HG03139 (cell line): ENCODE results near the gene RAVER1.
"Not testable (repeated sequence)": the region's sequence is repeated elsewhere in the genome, so short reads cannot be mapped to it uniquely, and the experiment has no call there.

Experiments used
- ATAC-seq: cut with Tn5 transposase; IDR thresholded peaks from one replicate; pipeline ENCODE4 v1.9.1; 2021; ENCODE audit not compliant: unreplicated experiment

RAVER1 gene

DNA sequence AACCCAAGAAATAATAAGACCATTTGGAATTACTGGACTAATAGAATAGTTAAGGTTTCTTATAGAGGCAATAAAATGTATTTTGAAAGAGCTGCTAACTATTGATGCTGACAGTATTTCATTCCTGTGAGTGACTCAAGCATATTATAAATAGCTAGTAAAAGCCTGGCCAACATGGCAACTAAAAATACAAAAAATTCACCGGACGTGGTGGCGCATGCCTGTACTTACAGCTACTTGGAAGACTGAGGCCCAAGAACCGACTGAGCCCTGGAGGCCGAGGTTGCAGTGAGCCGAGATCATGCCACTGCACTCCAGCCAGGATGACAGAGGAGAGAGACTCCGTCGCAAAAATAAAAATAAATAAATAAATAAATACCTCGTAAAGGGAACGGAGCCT is 11.5 kb upstream of the RAVER1 start:
- no peak for ATAC-seq

DNA sequence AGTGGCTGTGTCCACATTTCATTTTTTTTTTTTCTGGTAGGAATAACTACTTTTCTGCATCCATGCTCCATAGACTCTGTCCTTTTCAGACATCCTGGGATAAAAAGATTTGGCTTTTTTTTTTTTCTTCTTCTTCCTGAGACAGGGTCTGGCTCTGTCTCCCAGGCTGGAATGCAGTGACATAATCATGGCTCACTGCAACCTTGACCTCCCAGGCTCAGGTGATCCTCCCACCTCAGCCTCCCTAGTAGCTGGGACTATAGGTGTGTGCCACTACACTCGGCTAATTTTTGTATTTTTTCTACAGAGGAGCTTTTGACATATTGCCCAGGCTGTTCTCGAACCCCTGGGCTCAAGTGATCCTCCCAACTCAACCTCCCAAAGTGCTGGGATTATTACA is 10.2 kb upstream of the RAVER1 start:
- ATAC-seq: no peak

DNA sequence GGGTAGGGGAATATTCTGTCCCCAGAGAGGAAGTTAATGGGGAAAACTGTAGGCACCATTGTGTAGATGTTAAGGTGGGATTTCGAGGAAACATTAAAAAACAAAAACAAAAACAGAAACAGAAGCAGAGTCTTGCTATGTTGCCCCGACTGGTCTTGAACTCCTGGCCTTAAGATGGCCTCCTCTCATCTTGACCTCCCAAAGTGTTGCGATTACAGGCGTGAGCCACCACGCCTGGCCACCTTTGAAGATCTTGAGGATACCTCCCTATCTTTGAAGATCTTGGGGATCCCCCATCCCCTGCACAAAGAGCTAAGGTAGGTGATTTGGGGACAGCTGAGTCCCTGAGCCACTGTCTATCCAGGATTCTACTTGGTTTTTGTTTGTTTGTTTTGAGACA is 6.6 kb upstream of the RAVER1 start:
- no peak for ATAC-seq

DNA sequence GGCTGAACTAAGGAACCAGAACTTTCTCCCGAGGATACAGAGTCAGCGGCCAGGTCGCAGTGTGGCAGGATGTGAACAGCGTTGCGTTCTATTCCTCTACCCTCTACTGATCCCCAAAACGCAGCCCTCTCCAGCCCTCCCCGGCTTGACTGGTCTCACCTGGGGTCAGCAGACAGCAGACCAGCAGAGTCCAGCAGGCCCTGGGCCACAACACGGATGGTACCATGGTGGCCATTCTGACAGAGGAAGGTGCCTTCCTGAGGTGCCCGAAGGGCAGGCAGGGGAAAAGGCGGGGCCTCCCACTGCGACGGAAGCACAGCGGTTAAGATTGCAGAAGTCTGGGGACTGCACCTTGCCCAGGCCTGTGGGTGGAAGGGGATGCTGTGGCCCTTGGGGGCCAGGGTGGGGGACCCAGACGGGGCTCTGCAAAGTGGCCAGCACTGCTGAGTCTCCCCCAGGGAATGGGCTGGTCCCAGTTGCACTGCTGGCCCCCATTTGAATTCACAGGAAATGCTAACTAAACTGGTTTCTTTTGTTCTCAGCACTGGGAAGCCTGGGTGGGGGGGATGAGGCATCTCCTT is 6.1 kb upstream of the RAVER1 start, which contains the start of gene ICAM3:
Gene ICAM3, minus strand, starts transcription at position 245 of the 581 bp plus-strand sequence. Its CDS starts 10 bp downstream, at position 235.
- ATAC-seq: no peak

DNA sequence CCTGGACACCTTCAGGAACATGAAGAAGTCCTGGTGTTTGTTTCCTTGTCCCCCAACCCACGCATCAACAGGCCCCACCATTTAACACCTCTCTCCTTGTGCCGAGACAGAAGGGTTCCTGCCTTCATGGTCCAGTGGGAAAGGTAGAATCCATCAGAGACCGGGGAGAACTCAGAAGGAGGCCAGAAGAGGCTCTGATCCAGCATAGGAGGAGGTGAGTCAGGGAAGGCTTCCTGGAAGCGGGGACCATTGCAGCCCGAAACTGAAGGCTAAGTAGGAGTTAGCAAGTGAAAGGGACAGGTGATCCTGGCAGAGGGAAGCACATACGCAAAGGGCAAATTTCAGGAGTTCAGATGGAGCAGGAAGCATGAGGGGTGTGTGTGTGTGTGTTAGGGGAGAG is 5.6 kb upstream of the RAVER1 start:
- no peak for ATAC-seq

DNA sequence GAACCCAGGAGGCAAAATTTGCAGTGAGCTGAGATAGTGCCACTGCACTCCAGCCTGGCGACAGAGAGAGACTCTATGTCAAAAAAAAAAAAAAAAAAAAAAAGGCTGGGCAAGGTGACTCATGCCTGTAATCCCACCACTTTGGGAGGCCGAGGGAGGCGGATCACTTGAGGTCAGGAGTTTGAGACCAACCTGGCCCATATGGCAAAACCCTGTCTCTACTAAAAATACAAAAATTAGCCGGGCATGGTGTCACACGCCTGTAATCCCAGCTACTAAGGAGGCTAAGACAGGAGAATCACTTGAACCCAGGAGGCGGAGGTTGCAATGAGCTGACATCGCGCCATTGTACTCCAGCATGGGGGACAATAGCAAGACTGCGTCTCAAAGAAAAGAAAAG is 3.4 kb upstream of the RAVER1 start:
- not testable (repeated sequence) for ATAC-seq

DNA sequence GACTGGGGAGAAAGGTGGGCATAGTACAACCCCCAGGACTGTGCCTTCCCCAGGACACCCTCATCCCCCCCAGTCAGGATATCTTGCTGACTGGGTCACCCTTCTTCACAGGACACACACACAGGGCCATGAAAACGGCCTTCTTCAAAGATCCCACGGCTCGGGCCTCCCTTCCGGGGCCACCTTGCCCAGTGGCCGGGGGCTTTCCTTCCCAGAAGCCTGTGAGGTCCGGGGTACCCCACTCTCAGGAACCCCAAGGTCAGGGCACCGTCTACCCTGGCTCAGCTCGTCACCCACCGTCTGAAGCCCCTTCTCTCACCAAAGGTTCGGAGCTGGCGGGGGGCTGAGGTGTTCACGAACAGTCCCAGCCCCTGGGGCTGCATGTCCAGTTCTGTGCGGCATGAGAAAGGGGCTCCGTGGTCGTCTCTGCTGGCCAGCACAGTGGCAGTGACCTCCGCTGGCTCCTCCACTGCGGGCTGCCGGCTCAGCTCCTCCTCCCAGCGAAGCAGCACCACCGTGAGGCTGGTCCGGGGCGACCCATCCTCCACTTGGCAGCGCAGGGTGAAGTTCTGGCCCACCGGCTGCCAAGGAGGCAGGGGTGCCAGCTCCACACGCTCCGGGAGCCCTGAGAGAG is 2.1 kb upstream of the RAVER1 start:
- ATAC-seq: no peak

DNA sequence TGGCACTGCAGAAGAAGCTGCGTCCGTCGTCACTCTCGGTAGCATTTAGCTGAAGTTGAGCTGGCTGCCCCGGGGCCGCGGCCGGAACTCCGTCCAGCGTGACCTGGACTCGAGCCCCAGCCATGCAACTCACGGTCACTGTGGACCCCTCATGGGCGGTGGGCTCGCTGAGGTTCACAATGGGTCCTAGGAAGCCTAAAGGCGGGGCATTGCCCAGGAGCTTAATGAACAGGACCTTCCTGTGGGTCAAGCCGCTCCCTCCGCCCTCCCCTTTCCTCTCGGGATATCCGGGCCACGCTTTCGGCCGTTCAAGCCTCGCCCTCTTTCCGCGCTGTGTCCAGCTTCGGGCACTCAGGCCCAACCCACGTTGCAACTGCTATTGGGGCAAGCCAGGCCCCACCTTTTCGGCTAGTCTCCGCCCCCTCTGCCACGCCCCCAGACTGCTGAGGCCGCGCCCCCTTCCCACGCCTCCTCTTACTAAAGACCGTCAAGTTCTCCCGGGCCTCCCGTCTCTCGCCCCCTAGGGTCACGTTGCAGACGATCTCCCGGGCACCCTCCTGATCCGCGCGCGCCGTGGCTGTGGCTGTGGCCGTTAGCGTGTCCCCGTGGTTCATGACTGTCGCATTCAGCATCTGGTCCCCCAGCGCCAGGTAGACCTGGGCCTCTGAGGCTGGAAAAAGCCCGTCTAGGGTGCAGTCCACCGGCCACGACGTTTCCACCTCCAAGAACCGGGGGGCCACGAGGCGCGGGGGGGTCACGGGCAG is 1.4 kb upstream of the RAVER1 start:
- ATAC-seq: no peak

DNA sequence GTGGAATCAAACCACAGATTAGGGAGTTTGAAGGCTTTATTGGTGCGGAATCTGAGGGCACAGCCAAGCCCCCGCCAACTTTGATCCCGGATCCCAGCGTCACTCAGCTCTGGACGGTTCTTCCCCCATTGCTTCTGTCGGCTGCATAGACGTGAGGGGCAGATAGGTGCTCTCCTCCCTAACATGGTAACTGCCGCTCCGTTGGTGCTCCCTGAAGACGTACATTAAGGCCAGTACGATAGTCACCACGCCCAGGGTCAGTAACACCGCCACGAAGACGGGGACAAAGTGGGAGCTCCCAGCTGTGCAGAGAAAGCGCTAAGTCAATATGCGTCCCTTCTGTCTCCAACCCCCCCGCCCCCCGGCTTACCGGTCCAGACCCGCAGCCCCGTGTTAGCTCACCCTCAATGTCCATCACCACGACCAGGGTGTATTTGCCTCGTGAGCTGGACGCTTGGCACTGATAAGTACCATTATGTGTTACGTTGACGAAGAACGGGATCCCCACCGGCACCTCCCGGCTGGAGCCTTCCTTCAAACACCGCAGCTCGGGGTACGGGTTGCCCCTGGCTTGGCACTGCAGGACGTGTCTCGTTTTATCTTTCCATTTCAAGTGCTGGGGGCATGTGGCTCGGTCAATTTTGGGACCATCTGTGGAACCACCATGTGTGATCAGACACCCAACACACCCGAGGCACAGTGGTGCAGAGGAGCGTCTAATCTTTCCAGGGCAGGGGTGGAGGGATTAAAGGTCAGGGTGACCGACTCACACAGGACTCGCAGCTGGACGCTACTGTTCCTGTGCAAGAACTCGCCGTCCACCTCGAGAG is 644 bp upstream of the RAVER1 start:
- no peak for ATAC-seq

DNA sequence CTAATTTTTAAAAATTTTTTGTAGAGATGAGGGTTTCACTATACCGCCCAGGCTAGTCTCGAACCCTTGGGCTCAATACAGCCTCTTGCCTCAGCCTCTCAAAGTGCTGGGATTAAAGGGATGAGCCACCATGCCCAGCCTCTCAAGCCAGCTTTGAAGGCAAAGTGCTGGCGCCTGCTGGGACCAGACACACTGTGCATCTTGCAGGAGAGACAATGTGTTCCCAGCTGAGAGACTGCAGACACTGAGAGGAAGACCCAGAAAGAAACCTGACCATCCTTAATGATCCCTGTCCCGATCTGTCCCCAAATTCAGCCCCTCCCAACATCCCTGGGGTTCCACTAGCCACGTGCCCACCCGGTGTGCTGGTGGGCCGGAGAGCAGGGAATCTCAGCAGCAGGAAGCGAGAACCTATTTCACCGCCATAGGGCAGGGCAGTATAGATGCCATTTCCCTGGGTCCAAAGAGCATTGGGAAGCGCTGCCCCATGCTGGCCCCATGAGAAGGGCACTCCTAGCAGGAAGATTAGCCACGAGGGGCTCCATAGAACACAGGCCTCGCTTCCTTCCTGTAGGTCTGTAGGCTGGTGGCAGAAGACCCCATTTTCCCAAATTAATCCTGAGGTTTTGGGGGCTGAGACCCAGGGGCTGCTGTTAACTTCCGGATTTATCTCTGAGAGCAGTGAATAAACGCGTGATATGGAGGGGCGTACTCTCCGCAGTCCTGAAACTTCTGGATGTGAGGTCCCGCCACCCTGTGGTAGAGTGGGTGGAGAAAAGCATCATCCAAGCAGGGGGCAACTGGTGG is 968 bp downstream of the RAVER1 start:
- no peak for ATAC-seq

DNA sequence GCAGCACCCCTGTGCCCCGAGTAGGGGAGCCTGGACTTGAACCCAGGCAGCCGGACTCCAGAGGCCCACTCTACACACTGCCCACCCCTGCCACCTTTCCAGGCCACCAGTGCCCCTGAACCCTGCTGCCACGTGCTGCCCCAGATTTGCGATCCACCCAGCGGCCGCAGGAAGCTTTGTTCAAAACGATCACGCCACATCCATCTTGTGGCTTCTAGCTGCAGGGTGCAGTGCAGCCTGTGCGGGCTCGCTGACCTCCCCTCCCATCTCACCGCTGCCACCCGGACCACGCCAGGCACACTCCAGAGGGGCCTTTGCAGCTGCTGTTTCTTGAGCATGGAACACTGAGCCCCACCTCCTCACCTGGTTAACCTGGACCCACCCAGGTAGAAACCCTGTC is 3.8 kb downstream of the RAVER1 start:
- no peak for ATAC-seq

DNA sequence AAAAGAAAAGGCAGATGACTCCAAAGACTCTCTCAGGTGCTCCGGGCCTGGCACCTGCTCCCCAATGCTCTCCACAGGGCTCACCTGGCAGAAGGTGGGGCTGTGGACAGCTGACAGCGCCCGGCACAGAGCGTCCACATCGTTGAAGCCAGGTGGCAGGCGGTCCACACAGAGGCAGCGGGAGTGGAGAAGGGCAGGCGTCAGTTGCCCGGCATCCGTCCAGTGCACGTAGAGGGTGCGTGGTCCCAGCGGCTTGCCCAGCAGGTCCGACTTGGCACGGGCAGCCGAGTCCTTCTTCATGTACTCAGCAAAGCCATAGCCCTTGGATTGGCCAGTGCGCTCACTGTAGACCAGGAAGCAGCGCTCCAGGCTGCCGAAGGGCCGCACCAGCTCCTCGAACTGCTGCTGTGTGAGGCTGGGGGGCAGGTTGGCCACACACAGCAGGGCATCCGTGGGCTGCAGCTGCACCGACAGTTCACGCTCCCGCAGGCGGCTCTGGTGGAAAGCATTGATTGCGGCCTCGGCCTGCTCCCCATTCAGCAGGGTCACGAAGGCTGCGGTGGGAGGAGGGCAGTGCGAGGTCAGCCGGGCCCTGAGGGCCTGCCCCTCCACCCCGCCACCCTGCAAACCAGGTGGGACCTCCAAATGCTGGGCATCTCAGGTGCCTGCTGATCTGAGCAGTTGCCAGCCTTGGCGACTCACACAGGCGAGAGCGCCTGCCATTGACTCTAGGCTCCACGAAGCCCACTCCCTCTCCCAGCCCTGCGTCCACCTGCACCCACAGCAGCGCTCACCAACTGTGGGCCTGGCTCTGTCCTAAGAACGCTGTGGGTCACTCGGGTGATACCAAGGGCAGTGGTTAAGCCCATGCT is 4.5 kb downstream of the RAVER1 start:
- no peak for ATAC-seq

DNA sequence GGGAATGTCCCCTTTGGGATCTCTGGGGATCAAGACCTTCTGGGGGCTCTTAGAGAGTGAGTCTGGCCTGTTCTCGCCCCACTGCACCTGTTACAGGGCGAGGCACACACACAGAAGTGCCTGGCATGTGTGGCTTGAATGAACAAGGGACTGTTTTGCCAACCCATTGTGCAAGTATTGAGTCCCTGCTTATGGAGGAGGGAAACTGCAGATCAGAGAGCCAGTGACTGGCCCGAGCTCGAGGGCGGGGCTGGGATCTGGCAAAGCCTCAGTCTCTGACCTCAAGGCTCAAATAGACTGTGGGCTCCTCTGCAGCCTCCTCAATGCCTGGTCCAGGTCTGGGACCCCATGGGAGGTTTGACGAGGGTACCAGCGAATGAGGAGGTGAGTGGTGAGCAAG is 5.5 kb downstream of the RAVER1 start:
- no peak for ATAC-seq

DNA sequence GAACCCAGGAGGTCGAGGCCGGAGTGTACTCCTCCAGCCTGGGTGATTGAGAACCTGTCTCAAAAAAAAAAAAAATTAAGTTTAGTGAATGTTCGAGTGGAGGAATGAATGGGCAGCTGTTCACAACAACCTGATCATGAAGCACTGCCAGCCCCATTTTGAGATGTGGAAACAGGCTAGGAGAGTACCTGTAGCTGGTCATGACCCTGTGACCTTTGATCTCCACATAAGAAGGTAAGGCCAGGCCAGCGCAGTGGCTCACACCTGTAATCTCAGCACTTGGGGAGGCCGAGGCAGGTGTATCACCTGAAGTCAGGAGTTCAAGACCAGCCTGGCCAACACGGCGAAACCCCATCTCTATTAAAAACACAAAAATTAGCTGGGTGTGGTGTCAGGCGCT is 7.6 kb downstream of the RAVER1 start:
- no peak for ATAC-seq

DNA sequence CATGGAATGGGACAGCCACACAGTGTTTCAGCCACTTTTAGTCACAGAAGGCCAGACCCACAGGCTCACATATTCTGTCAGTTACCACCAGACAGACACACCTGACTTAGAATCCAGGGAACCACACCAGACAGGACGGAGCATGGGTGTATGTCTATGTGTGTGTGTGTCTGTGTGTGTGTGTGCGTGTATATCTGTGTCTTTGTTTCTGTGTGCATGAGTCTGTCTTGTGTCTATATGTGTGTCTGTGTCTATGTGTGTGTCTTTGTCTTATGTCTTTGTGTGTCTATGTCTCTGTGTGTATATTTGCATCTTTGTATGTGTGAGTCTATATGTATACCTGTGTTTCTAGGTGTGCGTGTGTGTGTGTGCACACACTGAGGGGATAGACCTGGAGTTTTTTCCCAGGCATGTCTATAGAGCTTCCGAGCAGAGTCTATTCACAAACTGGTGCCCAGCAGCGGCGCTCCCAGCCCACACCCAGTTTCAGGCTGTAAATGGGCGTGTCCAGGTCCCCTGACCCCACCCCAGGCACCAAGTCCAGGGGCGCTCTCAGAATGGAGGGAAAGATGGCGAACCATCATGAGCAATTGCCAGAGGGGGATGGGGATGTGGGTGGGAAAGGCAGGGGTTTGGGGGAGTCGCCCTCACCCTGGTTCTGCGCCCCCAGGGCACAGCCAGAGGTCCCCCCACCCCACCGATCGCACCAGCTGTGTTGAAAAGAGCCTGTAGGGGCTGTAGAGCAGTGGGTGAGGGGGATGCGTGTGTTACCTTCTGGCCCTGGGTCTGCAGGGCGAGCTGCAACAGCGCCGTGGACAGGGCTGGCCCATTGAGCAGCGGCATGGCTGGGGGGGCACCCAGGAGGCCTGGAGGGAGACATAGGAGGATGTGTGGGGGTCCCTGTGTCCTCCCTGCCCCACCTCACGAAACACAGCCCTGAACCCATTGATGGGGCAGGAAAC is 11.2 kb downstream of the RAVER1 start:
- no peak for ATAC-seq

DNA sequence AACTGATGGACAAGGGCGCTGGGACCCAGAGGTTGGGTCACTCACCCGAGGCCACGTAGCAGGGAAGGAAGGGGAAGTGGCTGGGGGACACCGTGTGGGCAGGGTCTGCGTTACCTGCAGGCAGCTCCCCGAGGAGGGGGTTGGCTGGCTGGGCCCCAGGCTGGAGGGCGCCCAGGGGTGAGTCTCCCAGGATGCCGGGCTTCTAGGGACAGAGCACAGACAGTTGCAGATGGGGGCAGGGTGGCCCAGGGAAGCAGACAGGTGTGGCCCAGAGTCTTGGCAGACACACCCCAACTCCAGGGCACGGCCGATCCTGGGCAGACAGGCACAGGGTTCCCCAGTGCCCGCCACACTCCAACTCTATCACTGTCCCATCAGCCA is 11.9 kb downstream of the RAVER1 start:
- no peak for ATAC-seq

DNA sequence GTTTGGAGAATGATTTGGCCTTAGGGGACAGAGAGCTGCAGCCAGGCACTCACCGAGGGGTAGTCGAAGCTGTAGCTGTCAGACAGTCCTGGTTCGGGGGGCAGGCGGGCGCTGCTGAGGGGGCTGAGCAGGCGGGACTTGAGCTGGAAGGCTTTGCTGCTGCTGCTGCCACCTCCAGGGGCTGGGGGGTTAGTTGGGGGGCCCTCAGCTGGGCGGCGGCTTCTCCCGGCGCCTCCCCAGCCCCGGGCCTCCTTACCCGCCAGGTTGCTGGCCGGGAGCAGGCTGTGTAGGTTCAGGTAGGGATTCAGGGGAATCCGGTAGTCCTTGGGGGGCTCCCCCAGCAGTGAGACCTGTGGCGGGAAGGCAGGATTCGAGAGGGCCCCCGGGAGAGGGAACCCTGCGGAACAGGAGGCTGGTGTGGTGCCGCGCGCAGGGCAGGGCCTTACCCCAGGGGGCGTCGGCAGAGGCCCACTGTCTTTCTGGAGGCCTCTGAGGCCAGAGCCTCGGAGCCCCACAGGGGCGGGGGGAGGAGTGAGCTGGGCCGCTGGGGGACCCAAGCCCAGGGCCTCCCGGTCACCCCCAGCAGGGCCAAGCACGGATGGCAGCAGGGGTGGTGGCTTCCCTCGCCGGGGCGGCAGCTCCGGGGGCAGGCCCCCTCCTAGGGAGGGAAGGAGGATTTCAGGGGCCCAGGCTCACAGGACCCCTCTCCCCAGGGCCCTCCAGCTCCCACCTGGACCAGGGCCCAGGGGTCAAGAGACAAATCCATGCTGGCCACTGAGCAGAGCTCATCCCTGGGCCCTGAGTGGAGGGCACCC is 12.5 kb downstream of the RAVER1 start:
- ATAC-seq: no peak
